Mesenchymal stem cell (in vitro differentiated cells and primary cell): ENCODE measurements around the gene RIPK3.

Experiments
- DNase-seq: peaks from one replicate; pipeline ENCODE4 v3.0.0-alpha.2; 2013
- H2AFZ ChIP-seq: one replicate; pipeline ENCODE4 v1.6.1; 2013; ENCODE audit warnings: low read depth, mild to moderate bottlenecking, control low read depth, inconsistent platforms, low read length, moderate library complexity
- H2AK5ac ChIP-seq: 2 replicates; pipeline ENCODE4 v1.6.1; 2013; ENCODE audit warnings: low read length, moderate library complexity, mild to moderate bottlenecking, inconsistent platforms; ENCODE audit not compliant: severe bottlenecking
- H2BK120ac ChIP-seq: one replicate; pipeline ENCODE4 v1.6.1; 2013; ENCODE audit warnings: low read depth, mild to moderate bottlenecking, inconsistent platforms, low read length, moderate library complexity
- H2BK12ac ChIP-seq, 2 experiments: one replicate each; pipeline ENCODE4 v1.6.1; 2013; ENCODE audit warnings: inconsistent platforms in 2 of 2, low read length in 2 of 2, mild to moderate bottlenecking in 2 of 2, moderate library complexity in 2 of 2, control low read depth in 1 of 2
- H2BK15ac ChIP-seq: one replicate; pipeline ENCODE4 v1.6.1; 2013; ENCODE audit warnings: mild to moderate bottlenecking, low read depth, inconsistent platforms; ENCODE audit not compliant: poor library complexity, severe bottlenecking
- H2BK5ac ChIP-seq: 2 replicates; pipeline ENCODE4 v1.6.1; 2013; ENCODE audit warnings: low read depth, mild to moderate bottlenecking, low read length, control low read depth, inconsistent platforms; ENCODE audit not compliant: poor library complexity, severe bottlenecking
- H3K14ac ChIP-seq, 2 experiments: one replicate each; pipeline ENCODE4 v1.6.1; 2013; ENCODE audit warnings: inconsistent platforms in 2 of 2, low read length in 2 of 2, control low read depth in 1 of 2, mild to moderate bottlenecking in 1 of 2, moderate library complexity in 1 of 2
- H3K18ac ChIP-seq, 2 experiments: one replicate each; pipeline ENCODE4 v1.6.1; 2013; ENCODE audit warnings: inconsistent platforms in 2 of 2, low read length in 2 of 2, control low read depth in 1 of 2, low read depth in 1 of 2, mild to moderate bottlenecking in 1 of 2
- H3K23ac ChIP-seq, 2 experiments: one replicate each; pipeline ENCODE4 v1.6.1; 2013; ENCODE audit warnings: inconsistent platforms in 2 of 2, low read length in 2 of 2, mild to moderate bottlenecking in 2 of 2, moderate library complexity in 2 of 2, control low read depth in 1 of 2
- H3K27ac ChIP-seq: 2 replicates; pipeline ENCODE4 v1.5.1; 2013; ENCODE audit warnings: mild to moderate bottlenecking, moderate library complexity, low read length, control low read depth, inconsistent platforms; ENCODE audit not compliant: poor library complexity, severe bottlenecking
- H3K27me3 ChIP-seq, 2 experiments: 2 replicates each; pipeline versions ENCODE4 v1.6.1 to v1.7.0; 2013; ENCODE audit warnings: low read length in 2 of 2, mild to moderate bottlenecking in 2 of 2, moderate library complexity in 2 of 2, control low read depth in 1 of 2, inconsistent platforms in 1 of 2; ENCODE audit not compliant: control insufficient read depth in 1 of 2, insufficient read depth in 1 of 2
- H3K36me3 ChIP-seq, 2 experiments: 2 replicates each; pipeline versions ENCODE4 v1.6.1 to v1.7.0; 2013; ENCODE audit warnings: low read length in 2 of 2, control low read depth in 1 of 2, inconsistent platforms in 1 of 2, low read depth in 1 of 2, mild to moderate bottlenecking in 1 of 2; ENCODE audit not compliant: insufficient read depth in 2 of 2, control insufficient read depth in 1 of 2
- H3K4ac ChIP-seq, 2 experiments: one replicate each; pipeline ENCODE4 v1.6.1; 2013; ENCODE audit warnings: inconsistent platforms in 2 of 2, low read length in 2 of 2, mild to moderate bottlenecking in 2 of 2, moderate library complexity in 2 of 2, control low read depth in 1 of 2, low read depth in 1 of 2
- H3K4me1 ChIP-seq: 2 replicates; pipeline ENCODE4 v1.6.1; 2013; ENCODE audit warnings: low read depth, low read length, control low read depth; ENCODE audit not compliant: control insufficient read depth, insufficient read depth
- H3K4me2 ChIP-seq: 2 replicates; pipeline ENCODE4 v1.6.1; 2013; ENCODE audit warnings: low read length, mild to moderate bottlenecking, inconsistent platforms; ENCODE audit not compliant: poor library complexity, severe bottlenecking
- H3K4me3 ChIP-seq, 2 experiments: 2 replicates each; pipeline versions ENCODE4 v1.5.1 to v1.7.0; 2013; ENCODE audit warnings: low read length in 2 of 2, mild to moderate bottlenecking in 2 of 2, control low read depth in 1 of 2, low read depth in 1 of 2; ENCODE audit not compliant: insufficient read depth in 1 of 2
- H3K79me1 ChIP-seq: replicated peaks from 2 replicates; pipeline ENCODE4 v1.6.1; 2013; ENCODE audit warnings: mild to moderate bottlenecking, control low read depth, low read length, inconsistent platforms; ENCODE audit not compliant: poor library complexity, severe bottlenecking
- H3K9ac ChIP-seq: 2 replicates; pipeline ENCODE4 v1.7.0; 2013; ENCODE audit warnings: mild to moderate bottlenecking, low read length, moderate library complexity
- H3K9me3 ChIP-seq: 2 replicates; pipeline ENCODE4 v1.7.0; 2013; ENCODE audit warnings: mild to moderate bottlenecking, low read length; ENCODE audit not compliant: control insufficient read depth
- H4K8ac ChIP-seq: one replicate; pipeline ENCODE4 v1.6.1; 2013; ENCODE audit warnings: inconsistent platforms, mild to moderate bottlenecking, low read length, moderate library complexity
- H4K91ac ChIP-seq: one replicate; pipeline ENCODE4 v1.6.1; 2013; ENCODE audit warnings: mild to moderate bottlenecking, low read length, inconsistent platforms
- WGBS: methylation state at CpG from one replicate; pipeline ENCODE4 v1.1.7; 2013; ENCODE audit warnings: mixed read lengths; 5-methylcytosine and 5-hydroxymethylcytosine counted together

Gene RIPK3

GRCh38 chr14:24324024-24324423, 15.8 kb downstream of the RIPK3 start:
- H2BK120ac ChIP-seq = no peak overlapping the region
- no peak overlapping the region for H2BK5ac ChIP-seq
- no peak overlapping the region for H2BK15ac ChIP-seq
- no peak overlapping the region for H3K23ac ChIP-seq
- peaks cover 4 to 48% of the 10 kb centered on the region in 2 experiments for H3K27me3 ChIP-seq
- no peak overlapping the region for H3K4me3 ChIP-seq
- H3K27ac ChIP-seq = no peak overlapping the region
- DNase-seq = no peak
- H3K36me3 ChIP-seq = no peaks in the 10 kb centered on the region
- H2AK5ac ChIP-seq = no peak overlapping the region
- no peak overlapping the region for H3K4ac ChIP-seq
- H3K4me1 ChIP-seq = peaks cover 6% of the 10 kb centered on the region
- WGBS = 78% methylated on average over 4 of the region's 6 CpGs
- no peak overlapping the region for H4K8ac ChIP-seq
- no peak overlapping the region for H2BK12ac ChIP-seq
- H3K14ac ChIP-seq = no peak overlapping the region
- no peaks in the 10 kb centered on the region for H3K79me1 ChIP-seq
- H3K18ac ChIP-seq = no peak overlapping the region
- H2AFZ ChIP-seq = no peak overlapping the region
- peak overlapping the region; percentile 78 for H4K91ac ChIP-seq
- H3K9ac ChIP-seq = no peak overlapping the region
- H3K4me2 ChIP-seq = no peak overlapping the region
- H3K9me3 ChIP-seq = no peaks in the 10 kb centered on the region

- no peak overlapping the region for H4K91ac ChIP-seq
- H3K9ac ChIP-seq = no peak overlapping the region
- no peaks in the 10 kb centered on the region for H3K36me3 ChIP-seq
- no peak overlapping the region for H4K8ac ChIP-seq
- H3K4me3 ChIP-seq = no peak overlapping the region
- H2BK15ac ChIP-seq = no peak overlapping the region
- no peak overlapping the region for H2AFZ ChIP-seq
- no peak for DNase-seq
- H3K23ac ChIP-seq = no peak overlapping the region
- no peak overlapping the region for H2AK5ac ChIP-seq
- no peak overlapping the region for H2BK5ac ChIP-seq
- no peak overlapping the region for H3K27ac ChIP-seq
- no peak overlapping the region for H2BK12ac ChIP-seq
- no peak overlapping the region for H3K18ac ChIP-seq
- peaks cover 4 to 54% of the 10 kb centered on the region in 2 experiments for H3K27me3 ChIP-seq
- H3K4me1 ChIP-seq = peaks cover 6% of the 10 kb centered on the region
- H3K14ac ChIP-seq = no peak overlapping the region
- no peak overlapping the region for H2BK120ac ChIP-seq
- H3K79me1 ChIP-seq = no peaks in the 10 kb centered on the region
- 49% methylated on average over 3 of the region's 3 CpGs for WGBS
- no peak overlapping the region for H3K4me2 ChIP-seq
- H3K9me3 ChIP-seq = no peaks in the 10 kb centered on the region
- H3K4ac ChIP-seq = no peak overlapping the region
Observed at GRCh38 chr14:24323341-24323740, 16.4 kb downstream of the RIPK3 start.

GRCh38 chr14:24322672-24323071, 17.1 kb downstream of the RIPK3 start:
- no peak overlapping the region for H3K4me3 ChIP-seq
- peaks cover 6% of the 10 kb centered on the region for H3K4me1 ChIP-seq
- no peak overlapping the region for H3K27ac ChIP-seq
- no peak overlapping the region for H4K8ac ChIP-seq
- H4K91ac ChIP-seq = no peak overlapping the region
- H3K4ac ChIP-seq = no peak overlapping the region
- no peak overlapping the region for H3K18ac ChIP-seq
- no peaks in the 10 kb centered on the region for H3K36me3 ChIP-seq
- H2AK5ac ChIP-seq = no peak overlapping the region
- no peak overlapping the region for H2BK15ac ChIP-seq
- H2AFZ ChIP-seq = no peak overlapping the region
- H2BK120ac ChIP-seq = no peak overlapping the region
- no peaks in the 10 kb centered on the region for H3K79me1 ChIP-seq
- peaks cover 4 to 61% of the 10 kb centered on the region in 2 experiments for H3K27me3 ChIP-seq
- DNase-seq = no peak
- no peak overlapping the region for H2BK5ac ChIP-seq
- no peaks in the 10 kb centered on the region for H3K9me3 ChIP-seq
- no peak overlapping the region for H3K4me2 ChIP-seq
- no peak overlapping the region for H2BK12ac ChIP-seq
- no peak overlapping the region for H3K14ac ChIP-seq
- no peak overlapping the region for H3K9ac ChIP-seq
- H3K23ac ChIP-seq = no peak overlapping the region
- WGBS = 78% methylated on average over 10 of the region's 10 CpGs

- no peak for DNase-seq
- H3K4me1 ChIP-seq = peaks cover 6% of the 10 kb centered on the region
- H2BK12ac ChIP-seq = no peak overlapping the region
- H3K4me3 ChIP-seq = no peak overlapping the region
- WGBS = 74% methylated on average over 11 of the region's 14 CpGs
- no peak overlapping the region for H3K23ac ChIP-seq
- H2BK120ac ChIP-seq = no peak overlapping the region
- no peaks in the 10 kb centered on the region for H3K36me3 ChIP-seq
- H4K8ac ChIP-seq = no peak overlapping the region
- H4K91ac ChIP-seq = no peak overlapping the region
- no peak overlapping the region for H3K9ac ChIP-seq
- H3K18ac ChIP-seq = no peak overlapping the region
- H2BK5ac ChIP-seq = no peak overlapping the region
- H3K79me1 ChIP-seq = no peaks in the 10 kb centered on the region
- no peak overlapping the region for H2BK15ac ChIP-seq
- peaks cover 4 to 61% of the 10 kb centered on the region in 2 experiments for H3K27me3 ChIP-seq
- no peak overlapping the region for H3K27ac ChIP-seq
- no peak overlapping the region for H3K4me2 ChIP-seq
- no peak overlapping the region for H3K4ac ChIP-seq
- H2AFZ ChIP-seq = no peak overlapping the region
- H3K14ac ChIP-seq = no peak overlapping the region
- H3K9me3 ChIP-seq = no peaks in the 10 kb centered on the region
- H2AK5ac ChIP-seq = no peak overlapping the region
Observed at GRCh38 chr14:24321212-24321975, 18.4 kb downstream of the RIPK3 start.
